CD4-positive, alpha-beta T cell treated with Interleukin-6 for 4 hours (primary cell): ENCODE results near the gene FYN.
A peak's percentile ranks its signal among the peaks of the same experiment; 100 is the strongest.

Experiments
- DNase-seq: peaks from one replicate; pipeline ENCODE4 v3.0.0-alpha.2; 2020; ENCODE audit warnings: mixed read lengths

FYN gene

DNA sequence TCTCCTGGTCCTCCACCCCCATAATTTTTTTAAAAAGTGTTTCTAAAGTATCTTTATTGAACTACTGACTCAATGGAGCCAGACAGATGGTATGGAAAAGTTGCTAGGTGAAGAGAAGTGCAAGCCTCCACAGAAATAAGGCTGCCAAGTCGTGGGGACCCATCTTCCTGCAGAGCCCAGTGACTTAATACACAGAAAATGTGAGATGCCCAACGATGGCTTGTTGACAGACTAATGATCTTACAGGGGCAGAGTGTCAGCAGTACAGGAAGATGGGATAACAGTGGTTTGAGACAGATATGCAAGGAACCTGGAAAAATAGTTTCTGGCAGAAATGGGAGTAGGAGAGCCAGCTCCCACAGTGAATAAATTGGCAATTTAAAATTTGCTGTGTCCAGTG is 43.3 kb downstream of the FYN start:
- DNase-seq, result no peak

GRCh38 chr6:111829581-111829980 is 43.7 kb downstream of the FYN start:
- DNase-seq, result no peak

GRCh38 chr6:111828809-111829208 is 44.4 kb downstream of the FYN start:
- no peak for DNase-seq

GRCh38 chr6:111825439-111826086 is 47.7 kb downstream of the FYN start:
- DNase-seq, result no peak

DNA sequence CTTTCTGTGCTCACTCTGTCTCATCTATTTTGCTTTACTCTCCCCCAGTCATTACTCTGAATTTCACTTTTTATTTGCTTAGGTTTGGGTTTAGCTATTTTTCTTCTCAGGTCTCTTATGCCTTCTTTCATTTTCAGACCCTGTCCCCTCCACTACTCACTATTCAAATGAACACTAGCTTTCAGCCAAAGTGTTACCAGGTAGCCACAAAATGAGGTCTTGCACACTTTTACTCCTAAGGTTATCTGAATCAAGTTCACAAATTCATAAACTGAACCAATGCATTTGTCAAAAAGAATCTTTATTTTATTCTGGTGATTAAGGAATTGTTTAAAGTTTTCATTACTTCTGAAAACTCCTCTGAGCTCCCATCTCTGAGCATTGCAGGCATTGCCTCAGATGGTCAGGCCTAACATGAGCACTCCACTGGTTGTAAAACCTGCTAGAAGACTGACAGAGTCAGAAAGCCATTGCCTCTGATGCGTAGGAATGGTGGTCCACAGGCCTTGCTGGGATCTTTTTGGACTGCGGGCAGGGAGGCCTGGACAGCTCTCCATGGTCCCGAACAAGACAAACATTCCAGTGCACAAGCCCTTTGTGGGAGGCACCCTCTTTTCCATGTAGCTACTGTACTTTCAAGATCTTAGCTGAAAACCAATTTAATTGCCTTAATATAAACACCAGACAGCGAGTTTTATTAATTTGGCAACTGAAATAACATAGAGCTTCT is 48.5 kb downstream of the FYN start:
- DNase-seq, result no peak

GRCh38 chr6:111823831-111824607 is 49.2 kb downstream of the FYN start:
- peak; percentile 42 for DNase-seq

DNA sequence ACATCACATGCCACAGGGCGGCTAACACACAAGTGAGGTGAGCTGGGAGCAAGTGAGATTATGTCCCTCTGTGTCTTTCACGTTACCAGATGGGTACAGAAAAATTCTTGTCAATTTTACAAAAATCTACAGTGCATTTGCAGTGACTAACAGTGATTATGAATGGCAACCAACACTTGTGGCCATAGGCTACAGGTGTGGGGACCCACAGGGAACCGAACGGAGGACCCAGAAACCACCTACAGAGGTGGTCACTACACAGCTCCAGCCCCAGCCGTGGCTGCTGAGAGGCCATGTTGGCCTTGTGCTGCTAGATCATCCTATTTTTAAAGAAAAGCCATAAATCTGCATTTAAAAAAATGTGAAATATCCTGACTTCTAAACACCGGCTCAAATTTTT is 50.2 kb downstream of the FYN start:
- DNase-seq, result no peak

DNA sequence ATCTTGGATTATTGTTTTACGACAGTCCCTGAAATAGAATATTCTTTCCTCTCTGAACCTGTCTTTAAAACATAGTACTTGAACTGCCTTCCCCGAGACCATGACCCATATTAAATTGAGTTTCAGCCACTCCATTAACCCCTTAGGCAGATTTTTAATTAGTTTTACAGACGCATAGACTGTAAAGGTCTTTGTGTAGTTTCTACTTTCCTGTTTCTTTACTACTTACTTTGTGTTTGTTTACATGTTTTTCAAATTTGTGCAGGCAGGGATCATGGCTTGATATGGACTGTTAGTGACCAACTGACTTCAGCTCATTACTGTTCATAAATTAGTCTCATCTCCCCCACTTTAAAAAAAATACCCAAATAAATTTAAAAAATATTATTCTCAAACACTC is 53.8 kb downstream of the FYN start:
- DNase-seq, result no peak

GRCh38 chr6:111818539-111819226 is 54.6 kb downstream of the FYN start:
- DNase-seq, result peak; percentile 49

GRCh38 chr6:111817451-111818120 is 55.7 kb downstream of the FYN start:
- DNase-seq, result no peak

DNA sequence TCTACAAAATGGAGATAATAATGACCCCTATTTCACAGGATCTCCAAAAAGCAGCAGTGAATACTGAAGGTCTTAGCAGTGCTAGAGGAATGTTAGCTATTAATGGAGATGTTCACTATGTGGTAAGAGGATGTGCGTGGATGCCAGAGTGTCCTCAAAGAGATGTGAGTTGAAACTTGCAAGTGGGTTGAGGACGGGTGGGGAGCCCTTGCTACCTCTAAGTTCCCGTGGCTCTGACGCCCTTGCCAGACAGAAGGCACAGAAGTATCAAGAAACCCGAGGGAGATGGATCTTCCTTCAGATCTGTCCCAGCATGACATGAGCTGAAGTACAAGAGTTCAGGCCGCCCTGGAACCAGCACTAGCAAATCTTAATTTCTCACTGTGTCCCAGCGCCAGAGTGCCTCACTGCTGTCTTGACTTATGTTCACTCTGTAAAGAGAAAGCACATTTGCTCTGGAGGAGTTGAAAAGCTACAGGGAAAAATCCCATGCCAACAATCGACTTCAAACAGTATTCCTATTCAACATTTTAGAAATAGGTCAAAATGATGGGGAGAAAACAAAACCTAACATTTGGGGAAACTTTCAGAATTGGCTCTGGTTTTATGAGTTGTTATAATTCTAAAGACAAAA is 59.5 kb downstream of the FYN start:
- peak; percentile 17 for DNase-seq

GRCh38 chr6:111813237-111813636 is 60.0 kb downstream of the FYN start:
- no peak for DNase-seq

GRCh38 chr6:111812060-111813038 is 60.9 kb downstream of the FYN start:
- DNase-seq, result peak; percentile 45

DNA sequence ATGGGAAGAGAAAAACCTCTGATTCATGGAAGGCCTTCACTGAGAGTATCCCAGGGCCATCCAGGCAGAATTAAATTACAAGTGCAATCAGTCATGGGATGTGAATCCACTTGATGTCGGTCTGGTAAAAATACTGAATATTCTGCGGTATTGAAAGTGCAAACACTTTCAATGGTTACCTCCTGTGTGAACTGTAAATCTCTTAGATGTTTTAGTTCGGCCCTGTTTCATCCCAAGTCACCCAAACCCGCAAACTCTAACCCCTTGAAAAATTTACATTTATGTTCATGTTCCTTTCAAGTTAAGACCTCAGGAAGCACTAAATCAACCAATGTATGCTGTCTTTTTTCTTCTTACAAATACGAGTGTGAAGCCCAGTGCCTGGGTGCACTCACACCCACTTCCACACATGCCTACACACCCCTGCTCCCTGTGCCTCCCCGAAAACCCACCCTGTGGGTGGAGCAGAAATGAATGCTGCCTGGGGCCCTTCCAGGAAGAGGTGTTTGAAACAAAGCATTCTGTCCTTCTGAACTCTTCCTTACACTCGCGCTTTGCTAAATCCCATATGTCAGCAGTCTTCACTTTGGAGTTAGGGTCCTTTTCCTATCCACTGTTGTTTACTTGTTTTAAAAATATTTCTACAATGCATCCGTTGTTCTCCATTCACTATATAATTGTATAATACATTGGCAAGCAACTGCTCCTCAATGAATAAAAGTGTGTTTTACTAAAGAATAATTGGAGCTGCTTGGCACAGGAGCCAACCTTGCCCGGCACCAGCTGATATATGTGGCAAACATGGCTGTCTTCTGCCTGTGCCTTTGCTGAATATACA is 62.7 kb downstream of the FYN start:
- DNase-seq, result peak; percentile 35

DNA sequence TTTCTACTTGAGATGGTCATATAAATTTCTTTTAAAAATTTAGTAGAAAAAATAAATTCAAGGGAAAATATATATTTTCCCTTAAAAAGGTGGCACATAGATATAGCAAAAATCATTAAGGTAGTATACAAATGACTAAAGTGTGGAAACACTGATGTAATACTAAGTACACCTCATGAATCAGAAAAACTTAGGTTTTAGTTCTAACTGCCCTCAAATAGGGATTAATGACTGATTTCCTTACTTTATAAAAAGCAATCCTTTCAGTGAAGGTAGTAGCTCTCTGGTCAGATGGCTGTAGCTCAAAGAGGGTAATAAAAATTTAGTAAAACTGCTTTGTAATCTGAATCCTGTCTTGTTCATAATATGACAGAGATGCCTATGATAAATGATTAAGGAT is 63.5 kb downstream of the FYN start:
- DNase-seq, result no peak

DNA sequence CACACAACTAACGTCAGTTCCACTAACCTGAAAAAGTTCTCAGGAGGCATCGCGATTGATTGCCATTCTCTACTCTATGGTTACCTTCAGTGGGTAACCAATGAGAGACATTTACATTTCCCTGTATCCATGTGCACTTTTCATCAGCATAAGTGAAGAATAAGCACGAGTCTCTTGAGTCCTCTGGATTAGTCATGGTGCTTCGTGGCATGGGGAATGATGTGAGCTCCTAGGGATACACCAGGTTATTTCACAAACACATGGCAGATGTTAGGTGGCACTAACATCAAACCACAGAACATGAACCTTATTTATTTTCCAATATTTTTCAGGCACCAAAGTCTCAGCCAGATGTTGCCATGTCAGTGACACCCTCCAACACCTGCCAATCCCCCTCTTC is 64.0 kb downstream of the FYN start:
- DNase-seq, result no peak

DNA sequence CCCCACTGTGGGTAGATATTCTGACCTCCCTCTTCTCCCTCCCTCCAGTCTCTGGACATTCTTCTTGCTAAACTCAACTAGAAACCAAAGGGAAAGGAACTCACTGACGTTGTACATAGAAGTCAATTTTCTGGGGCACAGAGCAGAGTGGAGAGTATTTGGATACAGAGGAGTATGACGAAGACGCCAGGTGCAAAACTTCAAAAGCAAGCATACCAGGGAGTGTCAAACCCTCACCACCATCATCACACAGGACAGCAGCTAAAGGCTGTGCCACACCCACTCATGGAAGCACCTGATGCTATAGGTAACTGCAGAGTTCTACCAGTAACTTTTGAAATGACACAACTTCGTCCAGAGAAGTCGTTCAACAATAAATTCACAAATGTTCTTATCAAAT is 64.8 kb downstream of the FYN start:
- peak; percentile 52 for DNase-seq

- no peak for DNase-seq
Measured at GRCh38 chr6:111806561-111807497, 66.4 kb downstream of the FYN start.

DNA sequence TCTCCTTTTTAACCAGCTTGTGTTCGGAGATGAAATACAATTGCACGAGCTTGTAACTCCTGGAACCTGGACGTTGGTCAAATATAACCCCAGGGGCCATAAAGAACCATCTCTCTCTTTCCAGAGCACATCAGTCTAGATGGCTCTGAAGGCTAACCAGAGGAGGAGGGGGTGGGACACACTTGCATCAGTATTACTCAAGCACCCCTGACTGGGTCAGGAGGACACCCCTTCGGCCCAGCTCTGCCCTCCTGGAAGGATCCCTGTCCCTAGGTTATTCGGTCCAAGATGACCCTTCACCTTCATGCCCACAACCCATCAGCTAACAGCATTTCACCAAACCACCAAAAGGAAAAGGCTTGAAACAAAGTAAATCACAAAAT is 67.1 kb downstream of the FYN start:
- no peak for DNase-seq
